WTC11 (cell line): Measurements from ENCODE around the gene IL17F. TPM values are rescaled to one million over a fixed set of nuclear protein-coding genes. Genes with fewer than 3 reads are reported as not detected.

Experiments used
- ATAC-seq: fragments of 200-7000 bp; cut with Tn5 transposase; 2 replicates; pipeline ENCODE4 v1.10.0; 2021; ENCODE audit warnings: mild to moderate bottlenecking, moderate library complexity
- CTCF ChIA-PET: fragments of 300-600 bp; sonication (Branson Sonifier 250); formaldehyde crosslinking; loops from one replicate; lab custom pipeline; 2021; ENCODE audit warnings: antibody characterized with exemption; lab: Charles Lee
- POLR2A ChIA-PET: fragments of 350-600 bp; sonication (Branson Sonifier 250); formaldehyde crosslinking; loops from one replicate; lab custom pipeline; 2021; ENCODE audit warnings: antibody characterized with exemption; lab: Charles Lee
- DNase-seq: peaks from one replicate; pipeline ENCODE4 v3.0.0; 2021; ENCODE audit warnings: low spot score
- H3K27ac Mint-ChIP-seq: 2 replicates; pipeline ENCODE4 v1.8.0; 2021; ENCODE audit warnings: mixed read lengths
- H3K27me3 Mint-ChIP-seq: 2 replicates; pipeline ENCODE4 v1.8.0; 2021; ENCODE audit warnings: low read depth, mild to moderate bottlenecking, moderate library complexity, mixed read lengths
- H3K36me3 Mint-ChIP-seq: 2 replicates; pipeline ENCODE4 v1.8.0; 2021; ENCODE audit warnings: mixed read lengths
- H3K4me1 Mint-ChIP-seq: 2 replicates; pipeline ENCODE4 v1.8.0; 2022; ENCODE audit warnings: mixed read lengths
- H3K4me3 Mint-ChIP-seq: 2 replicates; pipeline ENCODE4 v1.8.0; 2021; ENCODE audit warnings: mild to moderate bottlenecking, moderate library complexity, mixed read lengths
- H3K9me3 Mint-ChIP-seq: 2 replicates; pipeline ENCODE4 v1.8.0; 2021; ENCODE audit warnings: mixed read lengths
- ATF2 ChIP-seq: sonication (generic); formaldehyde crosslinking; IDR thresholded peaks from 2 replicates; pipeline ENCODE4 v1.8.1; 2022; ENCODE audit warnings: low read depth, missing genetic modification reagents, borderline replicate concordance
- CBFB ChIP-seq: sonication (generic); formaldehyde crosslinking; IDR thresholded peaks from 2 replicates; pipeline ENCODE4 v1.8.1; 2022; ENCODE audit warnings: mild to moderate bottlenecking, low read depth, missing genetic modification reagents
- CREB1 ChIP-seq: sonication (generic); formaldehyde crosslinking; IDR thresholded peaks from 2 replicates; pipeline ENCODE4 v1.8.0; 2023; ENCODE audit warnings: mild to moderate bottlenecking, missing genetic modification reagents
- CREM ChIP-seq: sonication (generic); formaldehyde crosslinking; IDR thresholded peaks from 2 replicates; pipeline ENCODE4 v1.8.1; 2022; ENCODE audit warnings: mild to moderate bottlenecking, missing genetic modification reagents, moderate library complexity
- CTCF ChIP-seq: fragments of 200-600 bp; IDR thresholded peaks from 2 replicates; pipeline ENCODE4 v1.8.0; 2022; ENCODE audit warnings: antibody characterized with exemption
- E2F5 ChIP-seq: sonication (generic); formaldehyde crosslinking; IDR thresholded peaks from 2 replicates; pipeline ENCODE4 v1.8.1; 2022; ENCODE audit warnings: mild to moderate bottlenecking, moderate library complexity, missing genetic modification reagents
- EMX1 ChIP-seq: fragments of 250-450 bp; sonication (Bioruptor Pico); IDR thresholded peaks from 2 replicates; pipeline ENCODE4 v1.8.0; 2021; ENCODE audit warnings: mild to moderate bottlenecking
- GTF2I ChIP-seq: fragments of 250-450 bp; sonication (Bioruptor Pico); conservative IDR thresholded peaks from 2 replicates; pipeline ENCODE4 v1.4.0; 2021; ENCODE audit warnings: mild to moderate bottlenecking
- IRF2 ChIP-seq: sonication (generic); formaldehyde crosslinking; IDR thresholded peaks from 2 replicates; pipeline ENCODE4 v1.8.0; 2022; ENCODE audit warnings: low read depth, missing genetic modification reagents, borderline replicate concordance
- MYBL2 ChIP-seq: sonication (generic); formaldehyde crosslinking; IDR thresholded peaks from 2 replicates; pipeline ENCODE4 v1.8.1; 2023; ENCODE audit warnings: mild to moderate bottlenecking, moderate library complexity, missing genetic modification reagents
- NFYB ChIP-seq: sonication (generic); formaldehyde crosslinking; conservative IDR thresholded peaks from 2 replicates; pipeline ENCODE4 v1.8.0; 2022; ENCODE audit warnings: low read depth, missing genetic modification reagents
- RELA ChIP-seq: sonication (generic); formaldehyde crosslinking; IDR thresholded peaks from 2 replicates; pipeline ENCODE4 v1.8.1; 2022; ENCODE audit warnings: missing genetic modification reagents, mild to moderate bottlenecking, borderline replicate concordance
- SMAD3 ChIP-seq: sonication (generic); formaldehyde crosslinking; IDR thresholded peaks from 2 replicates; pipeline ENCODE4 v1.8.0; 2022; ENCODE audit warnings: missing genetic modification reagents, mild to moderate bottlenecking, borderline replicate concordance
- USF2 ChIP-seq: sonication (generic); formaldehyde crosslinking; IDR thresholded peaks from 2 replicates; pipeline ENCODE4 v1.8.1; 2023; ENCODE audit warnings: mild to moderate bottlenecking, missing genetic modification reagents, moderate library complexity
- ZMAT4 ChIP-seq: fragments of 250-450 bp; sonication (Bioruptor Pico); IDR thresholded peaks from 2 replicates; pipeline ENCODE4 v1.9.0; 2021; ENCODE audit warnings: mild to moderate bottlenecking
- ZNF416 ChIP-seq: fragments of 250-450 bp; sonication (Bioruptor Pico); IDR thresholded peaks from 2 replicates; pipeline ENCODE4 v1.9.0; 2021; ENCODE audit warnings: mild to moderate bottlenecking, inconsistent platforms
- ZNF423 ChIP-seq: fragments of 250-450 bp; sonication (Bioruptor Pico); IDR thresholded peaks from 2 replicates; pipeline ENCODE4 v2.1.2; 2022; ENCODE audit warnings: mild to moderate bottlenecking, moderate library complexity
- ZNF671 ChIP-seq: fragments of 250-450 bp; sonication (Bioruptor Pico); IDR thresholded peaks from 2 replicates; pipeline ENCODE4 v1.8.0; 2021; ENCODE audit warnings: mild to moderate bottlenecking
- ZSCAN18 ChIP-seq: fragments of 250-450 bp; sonication (Bioruptor Pico); IDR thresholded peaks from 2 replicates; pipeline ENCODE4 v2.1.2; 2022; ENCODE audit warnings: mild to moderate bottlenecking, moderate library complexity
- total RNA-seq: library from RNA; stranded (reverse); gene quantifications from 3 replicates; pipeline ENCODE4 v1.2.3, GENCODE V29; 2021
- TF ChIP-seq, protein P1 (sequence below): fragments of 250-450 bp; sonication (Bioruptor Pico); IDR thresholded peaks from 2 replicates; pipeline ENCODE4 v1.9.0; 2021; ENCODE audit warnings: mild to moderate bottlenecking, borderline replicate concordance
- TF ChIP-seq, protein P2 (sequence below): sonication (generic); formaldehyde crosslinking; IDR thresholded peaks from 2 replicates; pipeline ENCODE4 v1.8.0; 2022; ENCODE audit warnings: mild to moderate bottlenecking, missing genetic modification reagents
- TF ChIP-seq, protein P3 (sequence below): sonication (generic); formaldehyde crosslinking; IDR thresholded peaks from 2 replicates; pipeline ENCODE4 v1.8.0; 2022; ENCODE audit warnings: mild to moderate bottlenecking, missing genetic modification reagents

The IL17F gene
- total RNA-seq, 1 experiment from 2014 or later = not detected

- H3K9me3 Mint-ChIP-seq = peaks cover 18% of the 10 kb centered on the region
- H3K27me3 Mint-ChIP-seq = 0 out of 2 replicates have a peak, but pooled peaks cover 3% of the 10 kb centered on the region
- CTCF ChIA-PET = interaction anchor here (1.0 kb wide), 1 partner anchor 190 kb away, joined by 3 read pairs; no protein-coding TSS in a partner anchor
- H3K4me3 Mint-ChIP-seq = no peak overlapping the region
- DNase-seq (no peak), ATAC-seq (no peak)
- H3K27ac Mint-ChIP-seq = no peak overlapping the region
- no peaks in the 10 kb centered on the region for H3K4me1 Mint-ChIP-seq
- POLR2A ChIA-PET = no interaction called here
- no peak for TF ChIP-seq CREM (CRISPR knock-in tag)
- no peak for TF ChIP-seq ZNF423 (CRISPR knock-in tag)
- TF ChIP-seq CBFB (CRISPR knock-in tag) = no peak
- no peak for TF ChIP-seq EMX1 (CRISPR knock-in tag)
- no peak for TF ChIP-seq ZSCAN18
- no peak for TF ChIP-seq ATF2
- TF ChIP-seq NFYB (CRISPR knock-in tag) = no peak
- TF ChIP-seq IRF2 = no peak
- TF ChIP-seq ZNF416 (CRISPR knock-in tag) = no peak
- TF ChIP-seq CTCF = no peak
- no peak for TF ChIP-seq RELA (CRISPR knock-in tag)
- no peak for TF ChIP-seq SMAD3 (CRISPR knock-in tag)
- H3K36me3 Mint-ChIP-seq = peaks cover 12% of the 10 kb centered on the region
Observed at GRCh38 chr6:52255434-52255833, 11.1 kb upstream of the IL17F start.

GRCh38 chr6:52254731-52255378, 10.6 kb upstream of the IL17F start:
- POLR2A ChIA-PET = no interaction called here
- H3K9me3 Mint-ChIP-seq = peaks cover 18% of the 10 kb centered on the region
- no peak overlapping the region for H3K4me3 Mint-ChIP-seq
- peaks cover 5% of the 10 kb centered on the region for H3K27me3 Mint-ChIP-seq
- H3K4me1 Mint-ChIP-seq = no peaks in the 10 kb centered on the region
- ATAC-seq (no peak), DNase-seq (no peak)
- H3K36me3 Mint-ChIP-seq = peaks cover 8% of the 10 kb centered on the region
- CTCF ChIA-PET = no interaction called here
- no peak overlapping the region for H3K27ac Mint-ChIP-seq
- TF ChIP-seq SMAD3 (CRISPR knock-in tag) = no peak
- TF ChIP-seq ZMAT4 (CRISPR knock-in tag) = no peak
- TF ChIP-seq, protein P1, sequence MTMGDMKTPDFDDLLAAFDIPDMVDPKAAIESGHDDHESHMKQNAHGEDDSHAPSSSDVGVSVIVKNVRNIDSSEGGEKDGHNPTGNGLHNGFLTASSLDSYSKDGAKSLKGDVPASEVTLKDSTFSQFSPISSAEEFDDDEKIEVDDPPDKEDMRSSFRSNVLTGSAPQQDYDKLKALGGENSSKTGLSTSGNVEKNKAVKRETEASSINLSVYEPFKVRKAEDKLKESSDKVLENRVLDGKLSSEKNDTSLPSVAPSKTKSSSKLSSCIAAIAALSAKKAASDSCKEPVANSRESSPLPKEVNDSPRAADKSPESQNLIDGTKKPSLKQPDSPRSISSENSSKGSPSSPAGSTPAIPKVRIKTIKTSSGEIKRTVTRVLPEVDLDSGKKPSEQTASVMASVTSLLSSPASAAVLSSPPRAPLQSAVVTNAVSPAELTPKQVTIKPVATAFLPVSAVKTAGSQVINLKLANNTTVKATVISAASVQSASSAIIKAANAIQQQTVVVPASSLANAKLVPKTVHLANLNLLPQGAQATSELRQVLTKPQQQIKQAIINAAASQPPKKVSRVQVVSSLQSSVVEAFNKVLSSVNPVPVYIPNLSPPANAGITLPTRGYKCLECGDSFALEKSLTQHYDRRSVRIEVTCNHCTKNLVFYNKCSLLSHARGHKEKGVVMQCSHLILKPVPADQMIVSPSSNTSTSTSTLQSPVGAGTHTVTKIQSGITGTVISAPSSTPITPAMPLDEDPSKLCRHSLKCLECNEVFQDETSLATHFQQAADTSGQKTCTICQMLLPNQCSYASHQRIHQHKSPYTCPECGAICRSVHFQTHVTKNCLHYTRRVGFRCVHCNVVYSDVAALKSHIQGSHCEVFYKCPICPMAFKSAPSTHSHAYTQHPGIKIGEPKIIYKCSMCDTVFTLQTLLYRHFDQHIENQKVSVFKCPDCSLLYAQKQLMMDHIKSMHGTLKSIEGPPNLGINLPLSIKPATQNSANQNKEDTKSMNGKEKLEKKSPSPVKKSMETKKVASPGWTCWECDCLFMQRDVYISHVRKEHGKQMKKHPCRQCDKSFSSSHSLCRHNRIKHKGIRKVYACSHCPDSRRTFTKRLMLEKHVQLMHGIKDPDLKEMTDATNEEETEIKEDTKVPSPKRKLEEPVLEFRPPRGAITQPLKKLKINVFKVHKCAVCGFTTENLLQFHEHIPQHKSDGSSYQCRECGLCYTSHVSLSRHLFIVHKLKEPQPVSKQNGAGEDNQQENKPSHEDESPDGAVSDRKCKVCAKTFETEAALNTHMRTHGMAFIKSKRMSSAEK = no peak
- no peak for TF ChIP-seq GTF2I (CRISPR knock-in tag)
- TF ChIP-seq MYBL2 (CRISPR knock-in tag) = no peak
- no peak for TF ChIP-seq E2F5 (CRISPR knock-in tag)
- TF ChIP-seq, protein P2, sequence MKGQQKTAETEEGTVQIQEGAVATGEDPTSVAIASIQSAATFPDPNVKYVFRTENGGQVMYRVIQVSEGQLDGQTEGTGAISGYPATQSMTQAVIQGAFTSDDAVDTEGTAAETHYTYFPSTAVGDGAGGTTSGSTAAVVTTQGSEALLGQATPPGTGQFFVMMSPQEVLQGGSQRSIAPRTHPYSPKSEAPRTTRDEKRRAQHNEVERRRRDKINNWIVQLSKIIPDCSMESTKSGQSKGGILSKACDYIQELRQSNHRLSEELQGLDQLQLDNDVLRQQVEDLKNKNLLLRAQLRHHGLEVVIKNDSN (CRISPR knock-in tag) = no peak
- TF ChIP-seq, protein P3, sequence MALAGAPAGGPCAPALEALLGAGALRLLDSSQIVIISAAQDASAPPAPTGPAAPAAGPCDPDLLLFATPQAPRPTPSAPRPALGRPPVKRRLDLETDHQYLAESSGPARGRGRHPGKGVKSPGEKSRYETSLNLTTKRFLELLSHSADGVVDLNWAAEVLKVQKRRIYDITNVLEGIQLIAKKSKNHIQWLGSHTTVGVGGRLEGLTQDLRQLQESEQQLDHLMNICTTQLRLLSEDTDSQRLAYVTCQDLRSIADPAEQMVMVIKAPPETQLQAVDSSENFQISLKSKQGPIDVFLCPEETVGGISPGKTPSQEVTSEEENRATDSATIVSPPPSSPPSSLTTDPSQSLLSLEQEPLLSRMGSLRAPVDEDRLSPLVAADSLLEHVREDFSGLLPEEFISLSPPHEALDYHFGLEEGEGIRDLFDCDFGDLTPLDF (CRISPR knock-in tag) = no peak
- no peak for TF ChIP-seq CREB1 (CRISPR knock-in tag)
- no peak for TF ChIP-seq ZNF671 (CRISPR knock-in tag)
- TF ChIP-seq RELA (CRISPR knock-in tag) = no peak
- TF ChIP-seq USF2 (CRISPR knock-in tag) = no peak
